ENCODE data around the gene KCP. TPM values are rescaled to one million over a fixed set of nuclear protein-coding genes. Genes with fewer than 3 reads are reported as not detected.

Gene KCP
- total RNA-seq, 1 experiment from 2014 or later = 2.7 TPM

- no peak for TF ChIP-seq CDX4 (CRISPR knock-in tag; IDR thresholded peaks at IDR 0.05; ENCODE audit: borderline replicate concordance)
These were observed 50.1 kb downstream of the KCP start (continued) for GRCh38 chr7:128860158-128861073.

GRCh38 chr7:128859232-128860157 is 51.0 kb downstream of the KCP start:
- ChIA-PET CTCF (interaction anchor here (0.7 to 6.6 kb wide), 20 partner anchors 9 to 398 kb away, joined by 3 to 149 read pairs (median 4); partner anchors contain the start of gene KCP), POLR2A (no interaction called here)
- H3K4me3 Mint-ChIP-seq = no peak overlapping the region
- H3K27ac Mint-ChIP-seq = no peak overlapping the region
- peaks cover 25% of the 10 kb centered on the region for H3K4me1 Mint-ChIP-seq
- DNase-seq (ENCODE audit: low spot score) (no peak), ATAC-seq (no peak)
- no peaks in the 10 kb centered on the region for H3K36me3 Mint-ChIP-seq
- no peaks in the 10 kb centered on the region for H3K9me3 Mint-ChIP-seq
- peaks cover 4% of the 10 kb centered on the region for H3K27me3 Mint-ChIP-seq (ENCODE audit: low read depth)
- TF ChIP-seq RORB (CRISPR knock-in tag; IDR thresholded peaks at IDR 0.05) (no peak), MAX (CRISPR knock-in tag; IDR thresholded peaks at IDR 0.05) (no peak), USF1 (CRISPR knock-in tag; IDR thresholded peaks at IDR 0.05) (no peak), ZNF532 (CRISPR knock-in tag; IDR thresholded peaks at IDR 0.05; ENCODE audit: borderline replicate concordance) (no peak), ZNF121 (CRISPR knock-in tag; IDR thresholded peaks at IDR 0.05) (no peak), NFE2L1 (CRISPR knock-in tag; IDR thresholded peaks at IDR 0.05) (no peak), ZNF281 (CRISPR knock-in tag; IDR thresholded peaks at IDR 0.05) (no peak), NFATC4 (CRISPR knock-in tag; IDR thresholded peaks at IDR 0.05) (no peak), ZBTB43 (CRISPR knock-in tag; IDR thresholded peaks at IDR 0.05) (no peak), FOXK1 (CRISPR knock-in tag; IDR thresholded peaks at IDR 0.05) (no peak), ARID4B (CRISPR knock-in tag; IDR thresholded peaks at IDR 0.05; ENCODE audit: borderline replicate concordance) (no peak), RELA (CRISPR knock-in tag; IDR thresholded peaks at IDR 0.05; ENCODE audit: borderline replicate concordance) (no peak), AR (CRISPR knock-in tag; IDR thresholded peaks at IDR 0.05) (no peak)
